ENCODE data around the gene KRT39. TPM values are rescaled to one million over a fixed set of nuclear protein-coding genes. Genes with fewer than 3 reads are reported as not detected.

The KRT39 gene
- total RNA-seq, 1 experiment from 2014 or later: not detected

DNA sequence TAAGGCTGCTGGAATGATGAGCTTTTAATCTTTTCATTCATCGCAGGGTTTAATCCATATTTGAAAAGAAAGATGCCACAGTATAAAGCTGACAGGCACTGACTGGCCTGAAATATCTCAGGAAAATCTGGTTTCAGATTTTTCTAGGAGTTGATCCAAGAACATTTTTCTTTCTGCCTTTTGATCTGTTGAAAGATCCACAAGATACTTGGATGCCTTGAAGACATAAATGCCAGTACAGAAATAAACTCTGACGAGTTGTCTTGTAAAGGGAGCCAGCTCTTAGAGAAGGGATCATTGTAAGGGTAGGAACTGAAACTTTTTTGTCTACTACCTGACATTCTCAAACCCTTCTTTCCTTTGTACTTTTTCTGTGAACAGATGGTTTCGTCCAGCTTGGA lies 56.3 kb downstream of the KRT39 start (continued):
- no peak for TF ChIP-seq SMAD4 (CRISPR knock-in tag; IDR thresholded peaks at IDR 0.05)
- TF ChIP-seq, protein P1, sequence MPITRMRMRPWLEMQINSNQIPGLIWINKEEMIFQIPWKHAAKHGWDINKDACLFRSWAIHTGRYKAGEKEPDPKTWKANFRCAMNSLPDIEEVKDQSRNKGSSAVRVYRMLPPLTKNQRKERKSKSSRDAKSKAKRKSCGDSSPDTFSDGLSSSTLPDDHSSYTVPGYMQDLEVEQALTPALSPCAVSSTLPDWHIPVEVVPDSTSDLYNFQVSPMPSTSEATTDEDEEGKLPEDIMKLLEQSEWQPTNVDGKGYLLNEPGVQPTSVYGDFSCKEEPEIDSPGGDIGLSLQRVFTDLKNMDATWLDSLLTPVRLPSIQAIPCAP (CRISPR knock-in tag; IDR thresholded peaks at IDR 0.05): no peak
- TF ChIP-seq TEAD4 (CRISPR knock-in tag; IDR thresholded peaks at IDR 0.05): no peak

DNA sequence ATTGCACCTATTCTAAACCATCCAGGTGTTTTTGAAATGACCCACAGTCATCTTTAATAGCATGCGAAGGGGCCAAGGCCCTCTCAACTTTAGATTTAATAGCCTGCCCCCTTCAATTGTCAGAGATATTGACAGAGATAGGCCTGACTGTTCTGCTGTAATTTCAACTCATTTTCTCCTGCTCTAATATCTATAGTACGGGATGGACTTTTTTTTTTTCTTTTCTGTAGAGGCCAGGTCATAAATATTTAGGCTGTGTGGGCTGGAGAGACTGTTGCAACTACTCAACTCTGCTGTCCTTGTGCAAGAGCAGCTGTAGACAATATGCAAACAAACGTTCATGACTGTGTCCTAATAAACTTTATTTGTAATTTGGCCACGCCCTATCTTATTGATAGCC lies 57.0 kb downstream of the KRT39 start:
- Mint-ChIP-seq H3K4me3 (no peak overlapping the region), H3K9me3 (no peaks in the 10 kb centered on the region), H3K4me1 (peaks cover 5% of the 10 kb centered on the region; the same call in 1 of the 2 replicates), H3K27ac (no peak overlapping the region), H3K27me3 (ENCODE audit: low read depth) (0 out of 2 replicates have a peak, but pooled peaks cover 2% of the 10 kb centered on the region), H3K36me3 (no peaks in the 10 kb centered on the region)
- ATAC-seq (no peak), DNase-seq (ENCODE audit: low spot score) (no peak)
- CTCF ChIA-PET: interaction anchor here (2.4 kb wide), 1 partner anchor 413 kb away, joined by 9 read pairs; no protein-coding TSS in a partner anchor
- POLR2A ChIA-PET: no interaction called here
- TF ChIP-seq RORB (CRISPR knock-in tag; IDR thresholded peaks at IDR 0.05) (no peak), MYBL2 (CRISPR knock-in tag; IDR thresholded peaks at IDR 0.05) (no peak), NR2C2 (CRISPR knock-in tag; IDR thresholded peaks at IDR 0.05) (no peak), TEAD4 (CRISPR knock-in tag; IDR thresholded peaks at IDR 0.05) (no peak), RELA (CRISPR knock-in tag; IDR thresholded peaks at IDR 0.05; ENCODE audit: borderline replicate concordance) (no peak)

DNA sequence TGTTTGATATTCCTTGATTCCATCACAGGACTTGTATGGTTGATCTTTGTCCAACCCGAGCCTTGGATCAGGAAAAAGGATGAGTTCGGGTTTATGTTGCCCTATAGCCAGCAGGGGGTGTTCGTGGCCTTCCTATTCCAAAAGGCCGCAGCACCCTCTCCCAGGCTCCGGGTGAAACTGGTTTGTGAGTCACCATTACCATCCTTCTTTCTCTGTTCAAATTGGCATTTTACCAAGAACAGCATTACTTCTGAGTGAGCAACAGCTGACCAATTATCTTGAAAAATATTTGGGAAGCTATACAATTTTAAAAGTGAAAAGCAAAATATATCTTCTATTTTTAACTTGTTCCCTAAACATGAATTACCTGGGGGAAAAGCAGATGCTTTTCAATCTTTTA lies 57.4 kb downstream of the KRT39 start:
- H3K4me1 Mint-ChIP-seq: peaks cover 9% of the 10 kb centered on the region
- H3K36me3 Mint-ChIP-seq: no peaks in the 10 kb centered on the region
- ChIA-PET CTCF (interaction anchor here (2.4 kb wide), 1 partner anchor 413 kb away, joined by 9 read pairs; no protein-coding TSS in a partner anchor), POLR2A (no interaction called here)
- TF ChIP-seq, protein P2, sequence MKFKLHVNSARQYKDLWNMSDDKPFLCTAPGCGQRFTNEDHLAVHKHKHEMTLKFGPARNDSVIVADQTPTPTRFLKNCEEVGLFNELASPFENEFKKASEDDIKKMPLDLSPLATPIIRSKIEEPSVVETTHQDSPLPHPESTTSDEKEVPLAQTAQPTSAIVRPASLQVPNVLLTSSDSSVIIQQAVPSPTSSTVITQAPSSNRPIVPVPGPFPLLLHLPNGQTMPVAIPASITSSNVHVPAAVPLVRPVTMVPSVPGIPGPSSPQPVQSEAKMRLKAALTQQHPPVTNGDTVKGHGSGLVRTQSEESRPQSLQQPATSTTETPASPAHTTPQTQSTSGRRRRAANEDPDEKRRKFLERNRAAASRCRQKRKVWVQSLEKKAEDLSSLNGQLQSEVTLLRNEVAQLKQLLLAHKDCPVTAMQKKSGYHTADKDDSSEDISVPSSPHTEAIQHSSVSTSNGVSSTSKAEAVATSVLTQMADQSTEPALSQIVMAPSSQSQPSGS (CRISPR knock-in tag; IDR thresholded peaks at IDR 0.05; ENCODE audit: borderline replicate concordance, low read depth): no peak
- no peak for TF ChIP-seq ZNF232 (CRISPR knock-in tag; IDR thresholded peaks at IDR 0.05)
- no peak for TF ChIP-seq TCF7 (CRISPR knock-in tag; IDR thresholded peaks at IDR 0.05; ENCODE audit: low read depth)
- TF ChIP-seq, protein P3, sequence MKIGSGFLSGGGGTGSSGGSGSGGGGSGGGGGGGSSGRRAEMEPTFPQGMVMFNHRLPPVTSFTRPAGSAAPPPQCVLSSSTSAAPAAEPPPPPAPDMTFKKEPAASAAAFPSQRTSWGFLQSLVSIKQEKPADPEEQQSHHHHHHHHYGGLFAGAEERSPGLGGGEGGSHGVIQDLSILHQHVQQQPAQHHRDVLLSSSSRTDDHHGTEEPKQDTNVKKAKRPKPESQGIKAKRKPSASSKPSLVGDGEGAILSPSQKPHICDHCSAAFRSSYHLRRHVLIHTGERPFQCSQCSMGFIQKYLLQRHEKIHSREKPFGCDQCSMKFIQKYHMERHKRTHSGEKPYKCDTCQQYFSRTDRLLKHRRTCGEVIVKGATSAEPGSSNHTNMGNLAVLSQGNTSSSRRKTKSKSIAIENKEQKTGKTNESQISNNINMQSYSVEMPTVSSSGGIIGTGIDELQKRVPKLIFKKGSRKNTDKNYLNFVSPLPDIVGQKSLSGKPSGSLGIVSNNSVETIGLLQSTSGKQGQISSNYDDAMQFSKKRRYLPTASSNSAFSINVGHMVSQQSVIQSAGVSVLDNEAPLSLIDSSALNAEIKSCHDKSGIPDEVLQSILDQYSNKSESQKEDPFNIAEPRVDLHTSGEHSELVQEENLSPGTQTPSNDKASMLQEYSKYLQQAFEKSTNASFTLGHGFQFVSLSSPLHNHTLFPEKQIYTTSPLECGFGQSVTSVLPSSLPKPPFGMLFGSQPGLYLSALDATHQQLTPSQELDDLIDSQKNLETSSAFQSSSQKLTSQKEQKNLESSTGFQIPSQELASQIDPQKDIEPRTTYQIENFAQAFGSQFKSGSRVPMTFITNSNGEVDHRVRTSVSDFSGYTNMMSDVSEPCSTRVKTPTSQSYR (CRISPR knock-in tag; IDR thresholded peaks at IDR 0.05): no peak
- TF ChIP-seq, protein P4, sequence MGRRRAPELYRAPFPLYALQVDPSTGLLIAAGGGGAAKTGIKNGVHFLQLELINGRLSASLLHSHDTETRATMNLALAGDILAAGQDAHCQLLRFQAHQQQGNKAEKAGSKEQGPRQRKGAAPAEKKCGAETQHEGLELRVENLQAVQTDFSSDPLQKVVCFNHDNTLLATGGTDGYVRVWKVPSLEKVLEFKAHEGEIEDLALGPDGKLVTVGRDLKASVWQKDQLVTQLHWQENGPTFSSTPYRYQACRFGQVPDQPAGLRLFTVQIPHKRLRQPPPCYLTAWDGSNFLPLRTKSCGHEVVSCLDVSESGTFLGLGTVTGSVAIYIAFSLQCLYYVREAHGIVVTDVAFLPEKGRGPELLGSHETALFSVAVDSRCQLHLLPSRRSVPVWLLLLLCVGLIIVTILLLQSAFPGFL (CRISPR knock-in tag; IDR thresholded peaks at IDR 0.05; ENCODE audit: borderline replicate concordance): no peak
- peak; percentile 42; the same call in 1 of the 2 replicates for TF ChIP-seq GABPB1 (CRISPR knock-in tag; IDR thresholded peaks at IDR 0.05)
- TF ChIP-seq, protein P5, sequence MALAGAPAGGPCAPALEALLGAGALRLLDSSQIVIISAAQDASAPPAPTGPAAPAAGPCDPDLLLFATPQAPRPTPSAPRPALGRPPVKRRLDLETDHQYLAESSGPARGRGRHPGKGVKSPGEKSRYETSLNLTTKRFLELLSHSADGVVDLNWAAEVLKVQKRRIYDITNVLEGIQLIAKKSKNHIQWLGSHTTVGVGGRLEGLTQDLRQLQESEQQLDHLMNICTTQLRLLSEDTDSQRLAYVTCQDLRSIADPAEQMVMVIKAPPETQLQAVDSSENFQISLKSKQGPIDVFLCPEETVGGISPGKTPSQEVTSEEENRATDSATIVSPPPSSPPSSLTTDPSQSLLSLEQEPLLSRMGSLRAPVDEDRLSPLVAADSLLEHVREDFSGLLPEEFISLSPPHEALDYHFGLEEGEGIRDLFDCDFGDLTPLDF (CRISPR knock-in tag; IDR thresholded peaks at IDR 0.05): no peak
- TF ChIP-seq, protein P6, sequence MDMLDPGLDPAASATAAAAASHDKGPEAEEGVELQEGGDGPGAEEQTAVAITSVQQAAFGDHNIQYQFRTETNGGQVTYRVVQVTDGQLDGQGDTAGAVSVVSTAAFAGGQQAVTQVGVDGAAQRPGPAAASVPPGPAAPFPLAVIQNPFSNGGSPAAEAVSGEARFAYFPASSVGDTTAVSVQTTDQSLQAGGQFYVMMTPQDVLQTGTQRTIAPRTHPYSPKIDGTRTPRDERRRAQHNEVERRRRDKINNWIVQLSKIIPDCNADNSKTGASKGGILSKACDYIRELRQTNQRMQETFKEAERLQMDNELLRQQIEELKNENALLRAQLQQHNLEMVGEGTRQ (CRISPR knock-in tag; IDR thresholded peaks at IDR 0.05): no peak
- TF ChIP-seq GTF2I (CRISPR knock-in tag; conservative IDR thresholded peaks at IDR 0.05): no peak
- TF ChIP-seq, protein P7, sequence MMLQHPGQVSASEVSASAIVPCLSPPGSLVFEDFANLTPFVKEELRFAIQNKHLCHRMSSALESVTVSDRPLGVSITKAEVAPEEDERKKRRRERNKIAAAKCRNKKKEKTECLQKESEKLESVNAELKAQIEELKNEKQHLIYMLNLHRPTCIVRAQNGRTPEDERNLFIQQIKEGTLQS (CRISPR knock-in tag; conservative IDR thresholded peaks at IDR 0.05): no peak
- TF ChIP-seq, protein P8, sequence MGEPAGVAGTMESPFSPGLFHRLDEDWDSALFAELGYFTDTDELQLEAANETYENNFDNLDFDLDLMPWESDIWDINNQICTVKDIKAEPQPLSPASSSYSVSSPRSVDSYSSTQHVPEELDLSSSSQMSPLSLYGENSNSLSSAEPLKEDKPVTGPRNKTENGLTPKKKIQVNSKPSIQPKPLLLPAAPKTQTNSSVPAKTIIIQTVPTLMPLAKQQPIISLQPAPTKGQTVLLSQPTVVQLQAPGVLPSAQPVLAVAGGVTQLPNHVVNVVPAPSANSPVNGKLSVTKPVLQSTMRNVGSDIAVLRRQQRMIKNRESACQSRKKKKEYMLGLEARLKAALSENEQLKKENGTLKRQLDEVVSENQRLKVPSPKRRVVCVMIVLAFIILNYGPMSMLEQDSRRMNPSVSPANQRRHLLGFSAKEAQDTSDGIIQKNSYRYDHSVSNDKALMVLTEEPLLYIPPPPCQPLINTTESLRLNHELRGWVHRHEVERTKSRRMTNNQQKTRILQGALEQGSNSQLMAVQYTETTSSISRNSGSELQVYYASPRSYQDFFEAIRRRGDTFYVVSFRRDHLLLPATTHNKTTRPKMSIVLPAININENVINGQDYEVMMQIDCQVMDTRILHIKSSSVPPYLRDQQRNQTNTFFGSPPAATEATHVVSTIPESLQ (CRISPR knock-in tag; IDR thresholded peaks at IDR 0.05): no peak
- TF ChIP-seq, protein P9, sequence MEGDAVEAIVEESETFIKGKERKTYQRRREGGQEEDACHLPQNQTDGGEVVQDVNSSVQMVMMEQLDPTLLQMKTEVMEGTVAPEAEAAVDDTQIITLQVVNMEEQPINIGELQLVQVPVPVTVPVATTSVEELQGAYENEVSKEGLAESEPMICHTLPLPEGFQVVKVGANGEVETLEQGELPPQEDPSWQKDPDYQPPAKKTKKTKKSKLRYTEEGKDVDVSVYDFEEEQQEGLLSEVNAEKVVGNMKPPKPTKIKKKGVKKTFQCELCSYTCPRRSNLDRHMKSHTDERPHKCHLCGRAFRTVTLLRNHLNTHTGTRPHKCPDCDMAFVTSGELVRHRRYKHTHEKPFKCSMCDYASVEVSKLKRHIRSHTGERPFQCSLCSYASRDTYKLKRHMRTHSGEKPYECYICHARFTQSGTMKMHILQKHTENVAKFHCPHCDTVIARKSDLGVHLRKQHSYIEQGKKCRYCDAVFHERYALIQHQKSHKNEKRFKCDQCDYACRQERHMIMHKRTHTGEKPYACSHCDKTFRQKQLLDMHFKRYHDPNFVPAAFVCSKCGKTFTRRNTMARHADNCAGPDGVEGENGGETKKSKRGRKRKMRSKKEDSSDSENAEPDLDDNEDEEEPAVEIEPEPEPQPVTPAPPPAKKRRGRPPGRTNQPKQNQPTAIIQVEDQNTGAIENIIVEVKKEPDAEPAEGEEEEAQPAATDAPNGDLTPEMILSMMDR (IDR thresholded peaks at IDR 0.05): peak; percentile 53
- no peak for TF ChIP-seq NFE2L1 (CRISPR knock-in tag; IDR thresholded peaks at IDR 0.05)
- TF ChIP-seq NR2C2 (CRISPR knock-in tag; IDR thresholded peaks at IDR 0.05): no peak
- H3K4me3 Mint-ChIP-seq: no peak overlapping the region
- DNase-seq (ENCODE audit: low spot score) (peak; percentile 79), ATAC-seq (peak; percentile 78)
- H3K27me3 Mint-ChIP-seq (ENCODE audit: low read depth): 0 out of 2 replicates have a peak, but pooled peaks cover 2% of the 10 kb centered on the region
- no peaks in the 10 kb centered on the region for H3K9me3 Mint-ChIP-seq
- H3K27ac Mint-ChIP-seq: no peak overlapping the region
